Colon (tissue), 2 donors: Measurements from ENCODE around the gene NTNG2.

Source experiments
- FAIRE-seq: peaks from 2 replicates; lab custom pipeline; 2012; peaks lifted over from hg19 to GRCh38; lab: Jason Lieb, UNC
- donor health status: control.
- donor health status: control.

NTNG2 gene

GRCh38 chr9:132236662-132237311 lies 74.9 kb downstream of the NTNG2 start:
- FAIRE-seq = no peak

GRCh38 chr9:132237481-132237880 lies 75.6 kb downstream of the NTNG2 start:
- no peak for FAIRE-seq

- FAIRE-seq = no peak
These were observed 76.4 kb downstream of the NTNG2 start for GRCh38 chr9:132238026-132238972.

- no peak for FAIRE-seq
These were observed 77.1 kb downstream of the NTNG2 start for GRCh38 chr9:132238992-132239391.

GRCh38 chr9:132239518-132239917 lies 77.7 kb downstream of the NTNG2 start:
- no peak for FAIRE-seq

GRCh38 chr9:132239999-132240840 lies 78.4 kb downstream of the NTNG2 start:
- no peak for FAIRE-seq

- FAIRE-seq = no peak
These were observed 79.1 kb downstream of the NTNG2 start for GRCh38 chr9:132240841-132241482.

GRCh38 chr9:132241483-132241839 lies 79.6 kb downstream of the NTNG2 start:
- no peak for FAIRE-seq

GRCh38 chr9:132241840-132242620 lies 80.2 kb downstream of the NTNG2 start:
- no peak for FAIRE-seq

- no peak for FAIRE-seq
These were observed 80.8 kb downstream of the NTNG2 start for GRCh38 chr9:132242621-132243155.

- no peak for FAIRE-seq
These were observed 81.6 kb downstream of the NTNG2 start for GRCh38 chr9:132243156-132244074.

GRCh38 chr9:132244582-132245455 lies 83.0 kb downstream of the NTNG2 start:
- no peak for FAIRE-seq

- no peak for FAIRE-seq
These were observed 83.6 kb downstream of the NTNG2 start for GRCh38 chr9:132245465-132245864.

GRCh38 chr9:132247942-132248341 lies 86.1 kb downstream of the NTNG2 start:
- FAIRE-seq = no peak

- no peak for FAIRE-seq
These were observed 87.3 kb downstream of the NTNG2 start for GRCh38 chr9:132249123-132249522.

- no peak for FAIRE-seq
These were observed 87.8 kb downstream of the NTNG2 start for GRCh38 chr9:132249690-132250089.

- FAIRE-seq = no peak
These were observed 88.7 kb downstream of the NTNG2 start for GRCh38 chr9:132250324-132251262.

- FAIRE-seq = no peak
These were observed 99.0 kb downstream of the NTNG2 start for GRCh38 chr9:132260846-132261245.
